GM18526 (cell line): ENCODE measurements around the gene MOCOS.

ENCODE experiments used
- POLR2A ChIP-seq: IDR thresholded peaks from 3 replicates; pipeline ENCODE4 v1.6.1; 2011; ENCODE audit not compliant: insufficient read length; ENCODE audit errors: extremely low read depth

Gene MOCOS

GRCh38 chr18:36212301-36213171 lies 25.2 kb downstream of the MOCOS start:
- TF ChIP-seq POLR2A = no peak

GRCh38 chr18:36214811-36215210 lies 27.5 kb downstream of the MOCOS start:
- TF ChIP-seq POLR2A = no peak

GRCh38 chr18:36215577-36215976 lies 28.3 kb downstream of the MOCOS start:
- TF ChIP-seq POLR2A = no peak

- TF ChIP-seq POLR2A = no peak
These were observed 30.1 kb downstream of the MOCOS start for GRCh38 chr18:36217348-36217747.

GRCh38 chr18:36229188-36229587 lies 41.9 kb downstream of the MOCOS start:
- no peak for TF ChIP-seq POLR2A

- no peak for TF ChIP-seq POLR2A
These were observed 54.5 kb downstream of the MOCOS start for GRCh38 chr18:36241831-36242230.

- TF ChIP-seq POLR2A = no peak
These were observed 59.7 kb downstream of the MOCOS start for GRCh38 chr18:36247036-36247435.

- no peak for TF ChIP-seq POLR2A
These were observed 62.1 kb downstream of the MOCOS start for GRCh38 chr18:36249392-36249791.

- TF ChIP-seq POLR2A = no peak
These were observed 63.5 kb downstream of the MOCOS start for GRCh38 chr18:36250827-36251226.

GRCh38 chr18:36255072-36255698 lies 67.9 kb downstream of the MOCOS start:
- no peak for TF ChIP-seq POLR2A

- TF ChIP-seq POLR2A = no peak
These were observed 68.8 kb downstream of the MOCOS start for GRCh38 chr18:36256094-36256493.

GRCh38 chr18:36262971-36263370 lies 75.7 kb downstream of the MOCOS start:
- TF ChIP-seq POLR2A = no peak

- no peak for TF ChIP-seq POLR2A
These were observed 77.0 kb downstream of the MOCOS start for GRCh38 chr18:36264283-36264682.

- no peak for TF ChIP-seq POLR2A
These were observed 77.7 kb downstream of the MOCOS start for GRCh38 chr18:36265015-36265414.

GRCh38 chr18:36269157-36269556 lies 81.9 kb downstream of the MOCOS start:
- TF ChIP-seq POLR2A = no peak

GRCh38 chr18:36271153-36271552 lies 83.9 kb downstream of the MOCOS start:
- TF ChIP-seq POLR2A = no peak

- no peak for TF ChIP-seq POLR2A
These were observed 86.0 kb downstream of the MOCOS start for GRCh38 chr18:36273347-36273746.

GRCh38 chr18:36274083-36274715 lies 86.9 kb downstream of the MOCOS start:
- no peak for TF ChIP-seq POLR2A
